ENCODE results near the gene NRDE2.

DNA sequence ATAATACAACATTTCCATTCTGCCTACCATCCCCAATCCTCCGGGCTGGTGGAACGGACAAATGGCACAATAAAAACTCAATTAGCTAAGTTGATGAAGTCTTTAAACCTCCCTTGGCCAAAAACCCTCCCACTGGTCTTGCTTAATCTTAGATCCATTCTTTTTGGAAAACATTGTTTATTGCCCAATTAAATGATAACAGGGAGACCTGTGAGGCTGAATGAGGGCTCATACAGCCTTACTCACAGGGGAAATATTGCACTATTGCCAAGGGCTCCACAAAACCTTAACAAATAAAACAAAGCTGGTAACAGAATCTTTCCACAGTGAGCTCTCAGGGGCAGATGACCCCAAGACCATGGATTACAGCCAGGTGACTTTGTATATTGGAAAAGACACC lies 83.1 kb downstream of the NRDE2 start:
- TF ChIP-seq, protein P1, sequence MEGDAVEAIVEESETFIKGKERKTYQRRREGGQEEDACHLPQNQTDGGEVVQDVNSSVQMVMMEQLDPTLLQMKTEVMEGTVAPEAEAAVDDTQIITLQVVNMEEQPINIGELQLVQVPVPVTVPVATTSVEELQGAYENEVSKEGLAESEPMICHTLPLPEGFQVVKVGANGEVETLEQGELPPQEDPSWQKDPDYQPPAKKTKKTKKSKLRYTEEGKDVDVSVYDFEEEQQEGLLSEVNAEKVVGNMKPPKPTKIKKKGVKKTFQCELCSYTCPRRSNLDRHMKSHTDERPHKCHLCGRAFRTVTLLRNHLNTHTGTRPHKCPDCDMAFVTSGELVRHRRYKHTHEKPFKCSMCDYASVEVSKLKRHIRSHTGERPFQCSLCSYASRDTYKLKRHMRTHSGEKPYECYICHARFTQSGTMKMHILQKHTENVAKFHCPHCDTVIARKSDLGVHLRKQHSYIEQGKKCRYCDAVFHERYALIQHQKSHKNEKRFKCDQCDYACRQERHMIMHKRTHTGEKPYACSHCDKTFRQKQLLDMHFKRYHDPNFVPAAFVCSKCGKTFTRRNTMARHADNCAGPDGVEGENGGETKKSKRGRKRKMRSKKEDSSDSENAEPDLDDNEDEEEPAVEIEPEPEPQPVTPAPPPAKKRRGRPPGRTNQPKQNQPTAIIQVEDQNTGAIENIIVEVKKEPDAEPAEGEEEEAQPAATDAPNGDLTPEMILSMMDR (IDR thresholded peaks at IDR 0.05; ENCODE audit: insufficient read depth, low read length, poor library complexity, severe bottlenecking): no peak
- TF ChIP-seq EZH2phosphoT487 (conservative IDR thresholded peaks at IDR 0.05; ENCODE audit: low read length): no peak
